Sigmoid colon (tissue), 4 donors: ENCODE results near the gene PRODH.
"Not testable (repeated sequence)": the region's sequence is repeated elsewhere in the genome, so short reads cannot be mapped to it uniquely, and the experiment has no call there.

ENCODE experiments used
- EP300 ChIP-seq, 4 donors: sonication (generic); formaldehyde crosslinking; IDR thresholded peaks; one replicate each; pipeline ENCODE4 v1.6.1; 2017; ENCODE audit warnings: antibody characterized with exemption in 4 of 4
- POLR2A ChIP-seq, 2 donors: fragments of 450-650 bp; IDR thresholded peaks; one replicate each; pipeline ENCODE4 v1.6.1; 2016; ENCODE audit warnings: antibody characterized with exemption in 2 of 2, mild to moderate bottlenecking in 2 of 2, moderate library complexity in 2 of 2
- POLR2AphosphoS5 ChIP-seq, 4 donors: sonication (generic); formaldehyde crosslinking; IDR thresholded peaks; one replicate each; pipeline ENCODE4 v1.6.1; 2017; ENCODE audit warnings: antibody characterized with exemption in 4 of 4
- TF ChIP-seq, protein P1 (sequence below), 4 experiments: fragments of 450-650 bp in 3 of 4; fragments of 200-600 bp in 1 of 4; IDR thresholded peaks; one replicate each; pipeline ENCODE4 v1.5.1; 2016 to 2019; ENCODE audit warnings: antibody characterized with exemption in 4 of 4, mild to moderate bottlenecking in 3 of 4, moderate library complexity in 2 of 4

DNA sequence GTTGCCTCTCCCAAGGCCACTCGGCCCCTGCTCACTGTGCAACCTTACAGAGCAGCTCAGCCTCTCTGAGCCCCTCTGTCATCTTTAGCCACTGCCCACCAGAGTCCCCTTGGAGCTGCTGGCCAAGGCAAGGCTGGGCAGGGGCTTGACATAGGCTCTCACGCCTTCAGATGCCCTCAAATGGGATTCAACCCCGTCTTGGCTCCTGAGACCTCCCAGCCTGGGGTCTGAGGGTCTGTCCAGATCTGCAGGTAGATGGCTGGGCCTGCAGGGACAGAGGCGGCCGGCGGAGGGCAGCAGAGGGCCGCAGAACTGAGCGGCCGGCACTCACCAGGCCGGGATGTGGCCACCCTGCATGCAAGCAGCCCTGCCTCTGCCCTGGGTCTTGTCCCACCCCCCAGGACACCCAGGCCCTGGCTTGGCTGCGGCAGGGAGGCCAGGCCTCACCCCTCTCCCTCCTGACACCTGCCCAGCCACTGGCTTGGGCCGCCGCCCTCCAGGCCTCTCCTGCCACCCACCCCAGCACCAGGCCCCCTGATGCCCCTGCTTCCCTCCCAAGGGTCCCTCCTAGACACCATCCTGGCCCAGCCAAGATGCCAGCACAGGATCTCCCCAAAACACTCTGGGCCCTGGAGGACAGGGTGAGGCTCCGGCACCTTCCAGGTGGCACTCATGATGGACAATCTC lies 18.4 kb upstream of the PRODH start:
- TF ChIP-seq, protein P1, sequence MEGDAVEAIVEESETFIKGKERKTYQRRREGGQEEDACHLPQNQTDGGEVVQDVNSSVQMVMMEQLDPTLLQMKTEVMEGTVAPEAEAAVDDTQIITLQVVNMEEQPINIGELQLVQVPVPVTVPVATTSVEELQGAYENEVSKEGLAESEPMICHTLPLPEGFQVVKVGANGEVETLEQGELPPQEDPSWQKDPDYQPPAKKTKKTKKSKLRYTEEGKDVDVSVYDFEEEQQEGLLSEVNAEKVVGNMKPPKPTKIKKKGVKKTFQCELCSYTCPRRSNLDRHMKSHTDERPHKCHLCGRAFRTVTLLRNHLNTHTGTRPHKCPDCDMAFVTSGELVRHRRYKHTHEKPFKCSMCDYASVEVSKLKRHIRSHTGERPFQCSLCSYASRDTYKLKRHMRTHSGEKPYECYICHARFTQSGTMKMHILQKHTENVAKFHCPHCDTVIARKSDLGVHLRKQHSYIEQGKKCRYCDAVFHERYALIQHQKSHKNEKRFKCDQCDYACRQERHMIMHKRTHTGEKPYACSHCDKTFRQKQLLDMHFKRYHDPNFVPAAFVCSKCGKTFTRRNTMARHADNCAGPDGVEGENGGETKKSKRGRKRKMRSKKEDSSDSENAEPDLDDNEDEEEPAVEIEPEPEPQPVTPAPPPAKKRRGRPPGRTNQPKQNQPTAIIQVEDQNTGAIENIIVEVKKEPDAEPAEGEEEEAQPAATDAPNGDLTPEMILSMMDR (IDR thresholded peaks at IDR 0.05) = peak; percentile 23 to 87 (median 70)
- not testable (repeated sequence) for TF ChIP-seq POLR2AphosphoS5, POLR2A, EP300 (IDR thresholded peaks at IDR 0.05)
